ENCODE data around the gene CSAD. TPM values are rescaled to one million over a fixed set of nuclear protein-coding genes. Genes with fewer than 3 reads are reported as not detected.

The CSAD gene
- polyA plus RNA-seq, 1 of the 3 experiments (the other 2 are of a cell fraction): 32.2 TPM

DNA sequence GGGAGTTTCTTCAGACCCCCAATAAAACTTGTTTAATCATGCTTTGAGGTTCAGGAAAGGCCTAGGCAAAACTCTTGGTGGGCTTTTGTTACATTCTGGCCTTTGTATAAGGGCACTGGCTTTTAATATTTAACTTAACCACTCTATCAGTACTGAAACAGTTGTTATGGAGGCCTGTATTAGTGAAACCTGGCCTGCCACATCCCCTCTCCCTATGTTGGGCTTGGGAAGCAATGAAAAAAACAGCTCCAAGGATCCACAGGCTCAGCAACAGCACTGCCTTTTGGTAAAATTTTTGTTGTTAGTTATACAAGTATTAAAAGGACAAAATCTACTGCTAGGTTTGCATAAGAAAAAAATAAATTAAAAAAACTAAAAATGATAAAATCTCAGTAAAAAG is 66.8 kb downstream of the CSAD start:
- H3K27ac ChIP-seq (ENCODE audit: low read depth in 2 of 2, low read length in 1 of 2): no peak overlapping the region
- ChIA-PET POLR2A (no interaction called here), CTCF (interaction anchor here (1.2 kb wide), 2 partner anchors 15 to 100 kb away, joined by 3 read pairs; no protein-coding TSS in a partner anchor)
- no peaks in the 10 kb centered on the region for H3K27me3 ChIP-seq (ENCODE audit: insufficient read depth)
- H3K9me3 ChIP-seq: no peaks in the 10 kb centered on the region
- no peaks in the 10 kb centered on the region for H3K79me2 ChIP-seq (ENCODE audit: insufficient read depth)
- H3K4me2 ChIP-seq: no peak overlapping the region
- no peaks in the 10 kb centered on the region for H4K20me1 ChIP-seq (ENCODE audit: insufficient read depth)
- H2AFZ ChIP-seq (ENCODE audit: low read depth): no peak overlapping the region
- no peaks in the 10 kb centered on the region for H3K36me3 ChIP-seq (replicated peaks in 1 of 2; ENCODE audit: control insufficient read depth in 1 of 2, insufficient read depth in 2 of 2, low read length in 1 of 2)
- H3K9me2 ChIP-seq: no peaks in the 10 kb centered on the region
- no peak for TF ChIP-seq POLR2AphosphoS5 (IDR thresholded peaks at IDR 0.05; ENCODE audit: low read depth, low read length)
- no peak for TF ChIP-seq RAD21 (IDR thresholded peaks at IDR 0.05; ENCODE audit: low read length)
- TF ChIP-seq SIN3A (IDR thresholded peaks at IDR 0.05; ENCODE audit: borderline replicate concordance, low read depth, low read length): no peak
- TF ChIP-seq YY1 (IDR thresholded peaks at IDR 0.05; ENCODE audit: low read depth): no peak
- TF ChIP-seq RXRA (IDR thresholded peaks at IDR 0.05; ENCODE audit: borderline replicate concordance, low read depth): no peak
- no peak for TF ChIP-seq MXI1 (IDR thresholded peaks at IDR 0.05; ENCODE audit: low read depth, low read length)
- TF ChIP-seq TCF12 (IDR thresholded peaks at IDR 0.05): no peak
- TF ChIP-seq, protein P1, sequence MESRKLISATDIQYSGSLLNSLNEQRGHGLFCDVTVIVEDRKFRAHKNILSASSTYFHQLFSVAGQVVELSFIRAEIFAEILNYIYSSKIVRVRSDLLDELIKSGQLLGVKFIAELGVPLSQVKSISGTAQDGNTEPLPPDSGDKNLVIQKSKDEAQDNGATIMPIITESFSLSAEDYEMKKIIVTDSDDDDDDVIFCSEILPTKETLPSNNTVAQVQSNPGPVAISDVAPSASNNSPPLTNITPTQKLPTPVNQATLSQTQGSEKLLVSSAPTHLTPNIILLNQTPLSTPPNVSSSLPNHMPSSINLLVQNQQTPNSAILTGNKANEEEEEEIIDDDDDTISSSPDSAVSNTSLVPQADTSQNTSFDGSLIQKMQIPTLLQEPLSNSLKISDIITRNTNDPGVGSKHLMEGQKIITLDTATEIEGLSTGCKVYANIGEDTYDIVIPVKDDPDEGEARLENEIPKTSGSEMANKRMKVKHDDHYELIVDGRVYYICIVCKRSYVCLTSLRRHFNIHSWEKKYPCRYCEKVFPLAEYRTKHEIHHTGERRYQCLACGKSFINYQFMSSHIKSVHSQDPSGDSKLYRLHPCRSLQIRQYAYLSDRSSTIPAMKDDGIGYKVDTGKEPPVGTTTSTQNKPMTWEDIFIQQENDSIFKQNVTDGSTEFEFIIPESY (IDR thresholded peaks at IDR 0.05; ENCODE audit: borderline replicate concordance, low read depth): no peak
- no peak for TF ChIP-seq NFIC (IDR thresholded peaks at IDR 0.05; ENCODE audit: borderline replicate concordance)
- TF ChIP-seq, protein P2, sequence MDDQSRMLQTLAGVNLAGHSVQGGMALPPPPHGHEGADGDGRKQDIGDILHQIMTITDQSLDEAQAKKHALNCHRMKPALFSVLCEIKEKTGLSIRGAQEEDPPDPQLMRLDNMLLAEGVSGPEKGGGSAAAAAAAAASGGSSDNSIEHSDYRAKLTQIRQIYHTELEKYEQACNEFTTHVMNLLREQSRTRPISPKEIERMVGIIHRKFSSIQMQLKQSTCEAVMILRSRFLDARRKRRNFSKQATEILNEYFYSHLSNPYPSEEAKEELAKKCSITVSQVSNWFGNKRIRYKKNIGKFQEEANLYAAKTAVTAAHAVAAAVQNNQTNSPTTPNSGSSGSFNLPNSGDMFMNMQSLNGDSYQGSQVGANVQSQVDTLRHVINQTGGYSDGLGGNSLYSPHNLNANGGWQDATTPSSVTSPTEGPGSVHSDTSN (IDR thresholded peaks at IDR 0.05): no peak
- no peak for TF ChIP-seq TAF1 (IDR thresholded peaks at IDR 0.05; ENCODE audit: borderline replicate concordance, low read depth, low read length)
- no peak overlapping the region for H3K4me3 ChIP-seq (ENCODE audit: low read depth in 2 of 2, low read length in 1 of 2)
- H3F3A ChIP-seq (replicated peaks; ENCODE audit: insufficient read depth): no peaks in the 10 kb centered on the region
- H3K4me1 ChIP-seq (ENCODE audit: control insufficient read depth in 1 of 2, insufficient read depth in 2 of 2, low read depth in 1 of 2, low read length in 1 of 2): peaks cover 0 to 4% of the 10 kb centered on the region in 2 experiments; a peak in 1 of 4 replicates
- DNase-seq: no peak
- no peak overlapping the region for H3K9ac ChIP-seq

DNA sequence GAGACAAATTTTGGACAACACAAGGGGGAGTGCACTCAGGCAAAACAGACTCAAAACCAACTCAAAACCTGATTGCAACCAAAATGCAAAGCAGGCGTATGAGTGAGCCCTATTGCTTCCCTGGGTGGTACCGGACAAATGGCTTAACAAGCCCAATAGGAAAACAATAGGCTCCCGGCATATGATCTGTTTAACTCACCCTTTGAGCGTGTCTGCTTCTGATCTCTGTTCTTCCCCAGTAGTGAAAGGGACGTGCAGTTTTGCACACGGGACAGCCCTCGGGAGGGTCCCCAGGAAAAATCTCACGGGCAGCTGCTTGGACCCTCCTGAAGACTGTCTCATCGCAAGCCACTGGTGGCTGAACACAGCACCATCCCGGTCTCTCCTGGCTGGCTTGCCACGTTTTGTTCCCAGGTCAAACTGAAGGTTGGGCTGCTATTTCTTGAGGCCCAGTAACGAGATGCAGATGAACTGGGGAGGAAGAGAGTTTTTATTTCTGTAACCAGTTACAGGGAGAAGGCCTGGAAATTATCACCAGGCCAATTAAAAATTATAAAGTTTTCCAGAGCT is 67.5 kb downstream of the CSAD start:
- ChIA-PET POLR2A (no interaction called here), CTCF (interaction anchor here (0.9 to 2.3 kb wide), 5 partner anchors 11 to 101 kb away, joined by 3 to 10 read pairs (median 3); no protein-coding TSS in a partner anchor)
- WGBS (ENCODE audit: low lambda C conversion rate): 90% methylated on average over 11 of the region's 12 CpGs
- Histone ChIP-seq H3K4me1 (ENCODE audit: control insufficient read depth in 1 of 2, insufficient read depth in 2 of 2, low read depth in 1 of 2, low read length in 1 of 2) (peaks cover 0 to 4% of the 10 kb centered on the region in 2 experiments; a peak in 1 of 4 replicates), H2AFZ (ENCODE audit: low read depth) (no peak overlapping the region), H3K9ac (no peak overlapping the region), H4K20me1 (ENCODE audit: insufficient read depth) (no peaks in the 10 kb centered on the region), H3K27me3 (ENCODE audit: insufficient read depth) (no peaks in the 10 kb centered on the region), H3K4me3 (ENCODE audit: low read depth in 2 of 2, low read length in 1 of 2) (no peak overlapping the region), H3K36me3 (replicated peaks in 1 of 2; ENCODE audit: control insufficient read depth in 1 of 2, insufficient read depth in 2 of 2, low read length in 1 of 2) (no peaks in the 10 kb centered on the region), H3K4me2 (no peak overlapping the region), H3F3A (replicated peaks; ENCODE audit: insufficient read depth) (no peaks in the 10 kb centered on the region), H3K79me2 (ENCODE audit: insufficient read depth) (no peaks in the 10 kb centered on the region), H3K9me2 (no peaks in the 10 kb centered on the region), H3K9me3 (no peaks in the 10 kb centered on the region), H3K27ac (ENCODE audit: low read depth in 2 of 2, low read length in 1 of 2) (no peak overlapping the region)
- no peak for DNase-seq
- no peak for TF ChIP-seq RXRA (IDR thresholded peaks at IDR 0.05; ENCODE audit: borderline replicate concordance, low read depth)
- TF ChIP-seq GATA2 (CRISPR knock-in tag; IDR thresholded peaks at IDR 0.05): no peak
- no peak for TF ChIP-seq SMC3 (IDR thresholded peaks at IDR 0.05; ENCODE audit: low read depth, low read length)
- TF ChIP-seq EZH2phosphoT487 (IDR thresholded peaks at IDR 0.05; ENCODE audit: borderline replicate concordance, low read depth): no peak
- TF ChIP-seq TEAD4 (IDR thresholded peaks at IDR 0.05; ENCODE audit: borderline replicate concordance, insufficient read depth): no peak
- no peak for TF ChIP-seq NFIC (IDR thresholded peaks at IDR 0.05; ENCODE audit: borderline replicate concordance)
- no peak for TF ChIP-seq RAD21 (IDR thresholded peaks at IDR 0.05; ENCODE audit: low read length)
- no peak for TF ChIP-seq USF2 (IDR thresholded peaks at IDR 0.05; ENCODE audit: borderline replicate concordance, low read depth, low read length)
- TF ChIP-seq FOXJ3 (CRISPR knock-in tag; IDR thresholded peaks at IDR 0.05): no peak
- no peak for TF ChIP-seq RFX5 (IDR thresholded peaks at IDR 0.05; ENCODE audit: low read length)
- no peak for TF ChIP-seq EP300 (IDR thresholded peaks at IDR 0.05; ENCODE audit: borderline replicate concordance in 1 of 2, low read depth in 1 of 2, low read length in 1 of 2)
- no peak for TF ChIP-seq POLR2AphosphoS5 (IDR thresholded peaks at IDR 0.05; ENCODE audit: low read depth, low read length)
- no peak for TF ChIP-seq IRF3 (IDR thresholded peaks at IDR 0.05; ENCODE audit: low read depth, low read length)
- TF ChIP-seq, protein P1 (IDR thresholded peaks at IDR 0.05; ENCODE audit: borderline replicate concordance, low read depth): no peak
